Measurements from ENCODE around the gene DDAH2.

DDAH2 gene, protein sequence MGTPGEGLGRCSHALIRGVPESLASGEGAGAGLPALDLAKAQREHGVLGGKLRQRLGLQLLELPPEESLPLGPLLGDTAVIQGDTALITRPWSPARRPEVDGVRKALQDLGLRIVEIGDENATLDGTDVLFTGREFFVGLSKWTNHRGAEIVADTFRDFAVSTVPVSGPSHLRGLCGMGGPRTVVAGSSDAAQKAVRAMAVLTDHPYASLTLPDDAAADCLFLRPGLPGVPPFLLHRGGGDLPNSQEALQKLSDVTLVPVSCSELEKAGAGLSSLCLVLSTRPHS

GRCh38 chr6:31728767-31729514 is at the start of gene DDAH2:
TSS of gene DDAH2 (minus strand) at chr6:31729299. CDS start at chr6:31729161, 138 bp downstream.
- DNase-seq (ENCODE audit: low read depth) = no peak

DNA sequence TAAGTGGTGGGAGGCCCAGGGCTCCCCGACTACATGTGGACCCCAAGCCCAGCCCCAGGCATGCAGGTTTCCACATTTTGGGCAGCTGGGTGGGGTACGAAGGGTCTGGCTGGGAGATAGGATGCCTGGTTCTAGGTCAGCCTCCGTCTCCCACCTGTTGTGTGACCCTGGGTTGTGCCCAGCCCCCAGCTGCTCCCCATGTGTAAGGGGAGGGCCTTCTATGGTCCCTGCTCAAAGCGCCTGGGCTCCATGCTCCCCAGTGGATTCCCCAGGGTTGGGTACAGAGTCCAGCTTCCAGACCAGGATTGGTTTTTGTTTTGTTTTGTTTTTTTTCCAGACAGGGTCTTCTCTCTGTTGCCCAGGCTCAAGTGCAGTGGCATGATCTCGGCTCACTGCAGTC is 49.1 kb upstream of the DDAH2 start:
- DNase-seq (ENCODE audit: low read depth) = no peak

GRCh38 chr6:31777667-31778050 is 48.6 kb upstream of the DDAH2 start:
- DNase-seq (ENCODE audit: low read depth) = no peak

GRCh38 chr6:31776989-31777666 is 48.0 kb upstream of the DDAH2 start, which contains the start of gene VWA7:
TSS of gene VWA7 (minus strand) at chr6:31777328. CDS start at chr6:31776779, 549 bp downstream.
- no peak for DNase-seq (ENCODE audit: low read depth)

GRCh38 chr6:31776485-31776988 is 47.4 kb upstream of the DDAH2 start:
- DNase-seq (ENCODE audit: low read depth) = no peak

DNA sequence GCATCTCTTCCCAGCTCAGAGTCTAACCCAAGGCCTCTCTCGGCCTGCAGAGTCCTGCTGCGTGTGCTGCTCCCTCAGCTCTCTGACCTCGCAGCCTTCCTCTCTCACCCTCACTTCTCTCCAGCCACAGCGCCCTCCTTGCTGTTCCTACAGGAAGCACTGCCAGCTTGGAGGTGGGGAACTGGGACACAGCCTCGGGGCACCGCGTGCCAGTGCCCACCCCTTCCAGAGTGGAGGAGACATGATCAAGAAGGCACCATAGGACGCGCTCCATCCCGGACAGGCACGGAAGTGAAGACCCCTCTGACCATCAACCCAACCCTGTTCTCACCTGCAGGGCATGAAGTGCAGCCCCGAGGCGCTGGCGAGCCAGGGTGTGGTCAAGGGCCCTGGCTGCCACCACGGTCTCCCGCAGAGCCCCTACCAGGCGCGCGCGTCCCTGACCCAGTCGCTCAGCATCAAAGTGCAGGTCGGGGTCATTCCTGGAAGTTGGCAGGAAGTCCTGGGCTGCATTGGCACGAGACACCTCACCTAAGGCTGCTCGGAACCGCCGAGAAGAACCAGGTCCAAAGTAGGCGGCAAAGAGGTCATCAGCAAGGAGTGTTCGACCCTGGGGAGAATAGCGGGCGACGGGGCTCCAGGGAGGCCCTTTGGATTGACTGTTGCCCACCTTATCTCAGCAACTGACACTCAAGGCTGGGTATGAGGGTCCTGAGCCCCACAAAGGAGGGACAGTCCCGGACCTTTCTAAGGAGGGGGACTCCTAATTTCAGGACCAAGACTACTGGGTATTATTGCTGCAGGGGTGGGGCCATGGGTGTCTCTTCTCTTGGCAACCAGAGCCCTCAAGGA is 46.8 kb upstream of the DDAH2 start:
- DNase-seq (ENCODE audit: low read depth) = no peak

DNA sequence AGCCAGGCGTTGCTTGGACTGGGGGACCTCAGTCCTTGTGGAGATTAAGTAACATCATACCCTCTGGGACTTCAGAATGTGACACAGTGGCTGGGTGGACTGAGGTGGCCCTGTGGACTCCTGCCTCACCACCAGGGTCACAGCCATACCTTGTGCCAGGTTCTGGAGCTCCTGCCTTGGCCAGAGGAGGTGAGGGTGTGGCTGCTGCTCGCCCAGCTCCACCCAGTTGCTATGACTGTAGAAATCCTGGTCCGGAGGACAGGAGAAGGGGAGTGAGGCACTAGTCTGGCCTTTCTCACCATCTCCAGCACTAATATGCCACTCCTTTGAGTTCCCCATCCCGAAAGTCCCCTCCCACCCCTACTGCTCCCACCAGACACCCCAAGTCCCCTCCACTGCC is 46.1 kb upstream of the DDAH2 start:
- no peak for DNase-seq (ENCODE audit: low read depth)

- no peak for DNase-seq (ENCODE audit: low read depth)
Measured at GRCh38 chr6:31771992-31772358, 42.9 kb upstream of the DDAH2 start.

DNA sequence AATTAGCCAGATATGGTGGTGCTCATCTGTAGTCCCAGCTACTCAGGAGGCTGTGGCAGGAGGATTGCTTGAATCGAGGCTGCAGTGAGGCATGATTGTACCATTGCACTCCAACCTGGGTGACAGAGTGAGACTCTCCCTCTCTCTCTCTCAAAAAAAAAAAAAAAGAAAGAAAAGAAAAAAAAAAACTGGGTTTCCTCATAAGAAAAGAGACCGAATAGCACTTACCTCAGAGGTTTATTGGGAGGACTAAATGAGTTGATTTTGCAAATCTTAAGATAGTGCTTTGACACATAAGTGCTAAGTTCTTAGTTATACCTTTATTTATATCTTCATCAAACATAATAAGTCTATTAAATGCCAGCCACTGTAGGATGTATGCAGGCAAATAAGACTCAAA is 41.8 kb upstream of the DDAH2 start:
- DNase-seq (ENCODE audit: low read depth) = no peak

DNA sequence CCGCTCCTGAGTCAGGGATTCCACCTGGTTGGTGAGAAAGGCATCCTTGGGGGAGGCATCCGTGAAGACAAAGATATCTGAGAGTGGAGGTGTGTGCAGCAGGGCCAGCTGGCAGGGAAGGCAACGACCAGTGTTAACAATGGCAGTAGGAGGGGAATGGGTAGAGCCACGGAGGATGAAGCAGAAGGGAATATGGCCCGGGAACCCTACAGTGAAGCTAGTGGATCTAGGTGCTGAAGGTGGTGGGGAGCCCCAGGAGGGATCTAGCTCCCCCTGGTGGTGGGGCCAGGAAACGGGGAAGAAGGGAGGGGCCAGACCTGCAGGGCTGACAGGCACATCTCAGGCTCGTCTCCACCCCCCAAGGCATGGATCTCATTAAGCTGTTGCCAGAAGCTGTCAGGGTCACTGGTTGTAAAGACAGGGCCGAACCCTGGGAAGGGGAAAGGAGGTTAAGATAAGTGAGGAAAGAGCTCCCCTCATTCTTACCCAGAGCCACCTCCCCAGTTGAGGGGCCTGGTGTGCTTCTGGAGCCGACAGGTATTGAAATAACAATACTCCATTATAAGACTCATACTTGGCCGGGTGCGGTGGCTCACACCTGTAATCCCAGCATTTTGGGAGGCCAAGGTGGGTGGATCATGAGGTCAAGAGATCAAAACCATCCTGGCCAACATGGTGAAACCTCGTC is 40.7 kb upstream of the DDAH2 start:
- no peak for DNase-seq (ENCODE audit: low read depth)

DNA sequence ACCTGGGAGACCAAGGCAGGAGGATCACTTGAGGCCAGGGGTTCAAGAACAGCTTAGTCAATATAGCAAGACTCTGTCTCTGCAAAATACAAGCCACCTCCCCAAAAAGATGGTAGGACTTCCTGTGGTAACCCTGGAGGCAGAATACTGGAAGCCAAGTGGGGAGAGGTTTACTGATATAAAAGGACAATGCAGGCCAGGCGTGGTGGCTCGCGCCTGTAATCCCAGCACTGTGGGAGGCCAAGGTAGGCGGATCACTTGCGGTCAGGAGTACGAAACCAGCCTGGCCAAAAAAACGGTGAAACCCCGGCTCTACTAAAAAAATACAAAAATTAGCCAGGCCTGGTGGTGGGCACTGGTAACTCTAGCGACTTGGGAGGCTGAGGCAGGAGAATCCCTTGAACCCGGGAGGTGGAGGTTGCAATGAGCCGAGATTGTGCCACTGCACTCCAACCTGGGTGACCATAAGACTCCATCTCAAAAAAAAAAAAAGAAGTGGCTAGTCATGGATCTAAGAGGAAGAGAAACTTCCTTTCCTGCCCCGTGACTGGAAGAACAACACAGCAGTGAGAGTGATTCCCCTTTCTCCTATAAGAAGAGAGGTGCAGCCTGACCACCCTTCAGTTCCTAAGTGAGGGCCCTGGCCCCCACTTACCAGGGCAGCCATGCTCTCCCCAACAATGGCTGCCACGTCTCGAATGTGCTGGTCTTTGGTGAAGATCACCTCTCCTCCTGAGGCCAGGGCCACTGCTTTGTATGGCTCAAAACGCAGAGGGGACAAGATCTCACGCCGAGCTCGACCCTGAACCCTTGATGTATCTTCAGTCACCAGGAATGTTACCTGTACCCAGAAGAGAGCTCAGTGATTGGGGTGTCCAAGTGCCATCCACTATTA is 39.5 kb upstream of the DDAH2 start:
- no peak for DNase-seq (ENCODE audit: low read depth)

GRCh38 chr6:31767096-31767645 is 38.1 kb upstream of the DDAH2 start:
- DNase-seq (ENCODE audit: low read depth) = no peak

GRCh38 chr6:31765910-31766794 is 37.1 kb upstream of the DDAH2 start:
- DNase-seq (ENCODE audit: low read depth) = no peak

DNA sequence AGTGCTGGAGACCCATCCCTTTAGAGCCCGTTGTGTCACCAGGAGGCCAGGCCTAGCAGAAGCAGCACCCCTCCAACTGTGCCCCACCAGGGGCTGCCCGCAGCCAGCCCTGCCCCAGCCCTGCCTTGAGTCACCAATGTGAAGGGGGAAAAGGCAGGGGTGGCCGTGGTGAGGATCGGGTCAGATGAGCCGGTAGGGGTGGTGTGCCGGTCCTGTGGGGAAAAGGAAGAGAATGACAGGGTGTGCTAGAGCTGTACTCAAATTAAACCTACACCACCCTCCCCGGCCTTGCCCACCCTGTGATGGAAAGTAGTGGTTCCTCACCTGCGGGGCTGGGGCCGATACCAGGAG is 36.4 kb upstream of the DDAH2 start:
- no peak for DNase-seq (ENCODE audit: low read depth)

- no peak for DNase-seq (ENCODE audit: low read depth)
Measured at GRCh38 chr6:31764198-31764597, 35.1 kb upstream of the DDAH2 start.

- DNase-seq (ENCODE audit: low read depth) = no peak
Measured at GRCh38 chr6:31763619-31763940, 34.5 kb upstream of the DDAH2 start.

DNA sequence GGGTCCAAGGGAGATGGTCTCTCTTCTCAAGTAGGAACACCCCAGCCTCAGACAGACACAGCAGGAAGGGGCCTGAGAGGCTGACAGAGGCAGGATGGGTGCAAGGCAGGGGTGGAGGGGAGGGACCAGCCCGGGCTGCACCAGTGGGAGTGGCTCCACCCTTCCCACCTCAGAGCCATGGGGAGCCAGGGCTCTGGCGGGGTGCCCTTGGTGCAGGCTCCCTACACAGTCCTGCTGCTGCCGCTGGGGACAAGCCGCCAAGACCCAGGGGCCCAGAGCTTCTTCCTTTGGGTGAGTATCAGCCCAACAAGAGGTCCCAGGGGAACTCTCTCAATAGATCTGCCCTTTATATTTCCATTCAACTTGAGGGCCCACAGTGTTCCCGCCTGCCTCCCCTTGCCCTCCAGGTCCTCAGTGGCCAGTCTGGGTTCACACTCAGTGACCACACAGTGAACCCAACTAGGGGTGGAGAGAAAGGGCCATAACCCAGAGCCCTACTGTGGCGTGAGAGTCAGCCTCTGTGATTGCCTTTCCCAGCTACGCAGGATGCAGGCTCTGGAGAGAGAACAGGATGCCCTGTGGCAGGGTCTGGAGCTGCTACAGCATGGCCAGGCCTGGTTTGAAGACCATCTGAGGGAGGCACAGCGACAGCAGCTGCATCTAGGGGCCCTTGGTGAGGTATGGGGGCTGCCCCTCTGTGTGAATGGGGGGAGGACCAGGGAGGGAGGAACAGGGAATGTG is 33.9 kb upstream of the DDAH2 start:
- DNase-seq (ENCODE audit: low read depth) = no peak

DNA sequence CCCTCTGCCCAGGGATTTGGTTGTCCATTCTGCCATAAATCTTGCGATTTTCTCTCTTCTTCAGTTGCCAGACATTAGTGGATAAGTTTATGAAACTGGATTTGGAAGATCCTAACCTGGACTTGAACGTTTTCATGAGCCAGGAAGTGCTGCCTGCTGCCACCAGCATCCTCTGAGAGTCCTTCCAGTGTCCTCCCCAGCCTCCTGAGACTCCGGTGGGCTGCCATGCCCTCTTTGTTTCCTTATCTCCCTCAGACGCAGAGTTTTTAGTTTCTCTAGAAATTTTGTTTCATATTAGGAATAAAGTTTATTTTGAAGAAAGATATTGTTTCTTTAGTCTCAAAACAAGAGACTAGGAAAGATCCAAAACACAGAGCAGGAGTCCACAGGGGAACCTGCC is 33.3 kb upstream of the DDAH2 start, which contains the start of gene SAPCD1:
Gene SAPCD1 (plus strand): TSS at position 301 of the 400 bp plus-strand sequence. CDS start 399 bp downstream, outside the sequence.
- no peak for DNase-seq (ENCODE audit: low read depth)
